ENCODE results near the gene CA6.

DNA sequence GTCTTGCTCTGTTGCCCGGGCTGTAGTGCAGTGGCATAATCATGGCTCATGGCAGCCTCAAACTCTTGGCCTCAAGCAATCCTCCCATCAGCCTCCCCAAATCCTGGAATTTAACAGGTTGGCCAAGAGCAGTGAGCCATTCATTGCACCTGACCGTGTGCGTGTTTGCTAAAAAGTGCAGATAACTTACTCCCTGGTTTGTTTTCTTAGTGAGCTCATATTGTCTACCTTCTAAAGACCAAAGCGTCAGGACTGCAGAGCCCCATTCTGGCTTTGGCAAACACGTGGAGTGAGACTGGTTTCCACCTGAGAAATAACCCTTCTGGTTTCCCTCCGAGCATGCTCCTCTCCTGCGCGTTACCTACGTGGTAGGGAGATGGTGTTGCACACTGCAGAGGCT, 32.2 kb upstream of the CA6 start:
- no peak for TF ChIP-seq EZH2 (IDR thresholded peaks at IDR 0.05; ENCODE audit: insufficient read depth, poor library complexity, severe bottlenecking)
- TF ChIP-seq EZH2phosphoT487 (IDR thresholded peaks at IDR 0.05; ENCODE audit: insufficient read depth, low read depth): no peak
